ENCODE measurements around the gene EOGT.

The EOGT gene

GRCh38 chr3:68963376-68963775 is 50.1 kb downstream of the EOGT start:
- DNase-seq (ENCODE audit: low spot score), result no peak

- DNase-seq (ENCODE audit: low spot score), result no peak
Measured at GRCh38 chr3:68958932-68959331, 54.6 kb downstream of the EOGT start.

GRCh38 chr3:68957895-68958294 is 55.6 kb downstream of the EOGT start:
- no peak for DNase-seq (ENCODE audit: low spot score)

- no peak for DNase-seq (ENCODE audit: low spot score)
Measured at GRCh38 chr3:68953816-68954444, 59.6 kb downstream of the EOGT start.

GRCh38 chr3:68945225-68945624 is 68.3 kb downstream of the EOGT start:
- no peak for DNase-seq (ENCODE audit: low spot score)

GRCh38 chr3:68943753-68944500 is 69.6 kb downstream of the EOGT start:
- DNase-seq (ENCODE audit: low spot score), result no peak

GRCh38 chr3:68941055-68941454 is 72.4 kb downstream of the EOGT start:
- no peak for DNase-seq (ENCODE audit: low spot score)

GRCh38 chr3:68936856-68937255 is 76.6 kb downstream of the EOGT start:
- no peak for DNase-seq (ENCODE audit: low spot score)

GRCh38 chr3:68935778-68936177 is 77.7 kb downstream of the EOGT start:
- no peak for DNase-seq (ENCODE audit: low spot score)

- no peak for DNase-seq (ENCODE audit: low spot score)
Measured at GRCh38 chr3:68931406-68932149, 81.9 kb downstream of the EOGT start.
